Ectodermal cell (in vitro differentiated cells): ENCODE data around the gene RAP1GAP.

Experiments
- H3K27ac ChIP-seq: 2 replicates; pipeline ENCODE4 v1.7.0; 2013; ENCODE audit warnings: mild to moderate bottlenecking, low read depth, low read length; ENCODE audit not compliant: insufficient read depth, poor library complexity, severe bottlenecking
- H3K27me3 ChIP-seq: 2 replicates; pipeline ENCODE4 v1.7.0; 2013; ENCODE audit warnings: mild to moderate bottlenecking, low read length; ENCODE audit not compliant: insufficient read depth, control insufficient read depth, poor library complexity, severe bottlenecking
- H3K36me3 ChIP-seq: one replicate; pipeline ENCODE4 v1.7.0; 2013; ENCODE audit warnings: low read length; ENCODE audit not compliant: control insufficient read depth, insufficient read depth
- H3K4me1 ChIP-seq: one replicate; pipeline ENCODE4 v1.7.0; 2013; ENCODE audit warnings: low read length; ENCODE audit not compliant: control insufficient read depth, insufficient read depth
- H3K4me3 ChIP-seq: 2 replicates; pipeline ENCODE4 v1.7.0; 2013; ENCODE audit warnings: low read depth, low read length, control low read depth; ENCODE audit not compliant: insufficient read depth
- H3K9me3 ChIP-seq: 2 replicates; pipeline ENCODE4 v1.7.0; 2013; ENCODE audit warnings: mild to moderate bottlenecking, low read length, moderate library complexity; ENCODE audit not compliant: control insufficient read depth
- WGBS, 2 experiments: methylation state at CpG; one replicate each; pipeline ENCODE4 v1.1.7; 2013; ENCODE audit warnings: missing lambda C conversion rate in 2 of 2; 5-methylcytosine and 5-hydroxymethylcytosine counted together

RAP1GAP gene

DNA sequence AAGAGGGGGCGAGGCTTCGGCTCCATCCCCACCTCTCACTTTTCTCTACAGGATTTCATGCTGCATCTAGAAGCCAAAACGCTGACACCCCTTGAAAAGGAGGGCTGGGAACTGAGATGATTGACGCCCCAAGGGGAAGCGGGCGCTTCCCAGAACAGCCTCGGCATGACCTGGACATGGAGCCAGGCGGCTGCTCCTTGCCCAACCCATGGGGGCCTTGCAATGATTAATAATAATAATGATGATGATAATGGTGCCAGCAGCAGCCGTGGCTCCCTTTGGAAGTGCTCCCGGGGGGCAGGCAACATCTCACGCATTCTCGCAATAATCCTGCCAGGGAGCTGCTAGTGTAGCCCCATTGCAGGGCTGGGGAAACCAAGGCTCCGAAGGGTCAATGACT is 78.2 kb downstream of the RAP1GAP start:
- H3K4me1 ChIP-seq = peaks cover 16% of the 10 kb centered on the region
- peaks cover 13% of the 10 kb centered on the region for H3K27me3 ChIP-seq
- no peak overlapping the region for H3K4me3 ChIP-seq
- H3K27ac ChIP-seq = no peak overlapping the region
- no peaks in the 10 kb centered on the region for H3K36me3 ChIP-seq
- 77 to 78% methylated on average over 13 of the region's 13 CpGs for WGBS, 2 experiments
- no peaks in the 10 kb centered on the region for H3K9me3 ChIP-seq

DNA sequence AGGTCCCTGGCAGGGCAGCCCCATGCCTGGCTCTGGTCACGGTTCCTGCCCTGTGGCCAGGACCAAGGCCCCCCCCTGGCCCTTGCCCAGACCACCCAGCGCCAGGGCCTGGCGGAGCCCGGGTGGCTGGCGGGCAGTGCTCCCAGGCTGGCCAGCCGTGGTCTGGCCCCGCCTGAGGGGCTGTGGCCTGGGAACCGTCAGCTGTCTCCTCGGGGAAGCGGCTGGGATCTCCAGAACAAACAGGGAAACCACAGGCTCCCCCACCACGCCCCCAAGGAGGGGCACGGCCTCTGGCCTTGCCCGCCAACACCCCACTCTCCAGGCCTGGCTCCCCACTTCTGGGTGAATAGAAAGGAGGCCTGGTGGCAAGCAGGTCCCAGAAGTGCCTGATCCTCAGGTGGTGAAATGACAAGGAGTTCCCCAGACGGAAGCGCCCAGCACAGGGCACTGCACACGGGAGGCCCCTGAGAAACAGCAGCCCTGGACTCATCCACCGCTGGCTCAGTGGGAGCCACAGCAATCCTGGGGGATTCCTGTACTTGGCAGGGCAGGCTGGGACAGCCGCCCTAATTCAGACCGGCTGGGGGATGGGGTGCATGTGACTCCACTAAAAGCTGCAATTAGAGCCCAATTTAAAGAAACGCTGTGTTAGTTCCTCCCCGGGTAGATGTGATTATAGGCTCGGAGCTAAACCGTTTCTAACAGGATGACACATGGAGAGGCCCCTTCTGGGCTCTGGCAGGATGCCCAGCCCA is 78.9 kb downstream of the RAP1GAP start:
- Histone ChIP-seq H3K4me3 (no peak overlapping the region), H3K9me3 (no peaks in the 10 kb centered on the region), H3K27ac (no peak overlapping the region), H3K4me1 (peaks cover 19% of the 10 kb centered on the region), H3K36me3 (no peaks in the 10 kb centered on the region), H3K27me3 (peaks cover 13% of the 10 kb centered on the region)
- 65 to 68% methylated on average over 23 of the region's 23 CpGs for WGBS, 2 experiments

DNA sequence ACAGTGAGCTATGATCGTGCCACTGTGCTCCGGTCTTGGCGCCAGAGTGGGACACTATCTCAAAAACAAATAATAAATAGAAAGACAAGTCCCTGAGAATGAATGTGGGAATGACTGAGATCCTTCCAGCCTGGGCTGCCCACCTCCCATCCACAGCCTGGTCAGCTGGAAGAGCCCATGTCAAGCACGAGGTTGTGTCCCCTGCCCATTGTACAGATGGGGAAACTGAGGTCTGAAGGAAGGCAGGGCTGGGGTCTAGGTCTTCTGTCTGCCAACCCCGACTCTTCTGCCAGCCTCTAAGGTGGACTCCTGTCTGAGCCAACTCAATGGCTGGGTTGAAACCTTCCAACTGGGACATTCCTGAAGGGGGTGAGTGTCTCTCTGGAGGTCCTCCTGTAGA is 79.5 kb downstream of the RAP1GAP start:
- Histone ChIP-seq H3K27me3 (peaks cover 13% of the 10 kb centered on the region), H3K36me3 (no peaks in the 10 kb centered on the region), H3K9me3 (no peaks in the 10 kb centered on the region), H3K27ac (no peak overlapping the region), H3K4me3 (no peak overlapping the region), H3K4me1 (peaks cover 19% of the 10 kb centered on the region)
- WGBS, 2 experiments = 89 to 96% methylated on average over 5 of the region's 5 CpGs

DNA sequence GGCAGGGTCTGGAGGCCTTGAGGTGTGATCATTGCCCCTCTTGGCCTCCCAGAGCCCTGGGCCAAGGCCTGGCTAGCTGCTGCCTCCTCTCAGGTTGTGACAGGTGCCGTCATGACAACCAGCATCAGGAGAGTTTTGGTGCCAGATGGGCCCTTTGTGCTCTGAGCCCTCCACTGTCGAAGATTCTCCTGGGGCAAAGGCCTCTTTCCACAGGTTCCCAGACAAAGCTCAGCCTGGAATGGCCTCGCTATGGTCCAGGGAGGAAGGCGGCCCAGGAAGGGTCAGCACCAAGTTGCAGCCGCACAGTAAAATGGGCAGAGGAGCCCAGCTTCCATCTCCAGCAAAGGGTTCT is 81.6 kb downstream of the RAP1GAP start:
- Histone ChIP-seq H3K36me3 (no peaks in the 10 kb centered on the region), H3K4me3 (no peak overlapping the region), H3K27me3 (peaks cover 16% of the 10 kb centered on the region), H3K4me1 (peaks cover 19% of the 10 kb centered on the region), H3K9me3 (no peaks in the 10 kb centered on the region), H3K27ac (no peak overlapping the region)
- WGBS, 2 experiments = 79 to 80% methylated on average over 5 of the region's 5 CpGs

DNA sequence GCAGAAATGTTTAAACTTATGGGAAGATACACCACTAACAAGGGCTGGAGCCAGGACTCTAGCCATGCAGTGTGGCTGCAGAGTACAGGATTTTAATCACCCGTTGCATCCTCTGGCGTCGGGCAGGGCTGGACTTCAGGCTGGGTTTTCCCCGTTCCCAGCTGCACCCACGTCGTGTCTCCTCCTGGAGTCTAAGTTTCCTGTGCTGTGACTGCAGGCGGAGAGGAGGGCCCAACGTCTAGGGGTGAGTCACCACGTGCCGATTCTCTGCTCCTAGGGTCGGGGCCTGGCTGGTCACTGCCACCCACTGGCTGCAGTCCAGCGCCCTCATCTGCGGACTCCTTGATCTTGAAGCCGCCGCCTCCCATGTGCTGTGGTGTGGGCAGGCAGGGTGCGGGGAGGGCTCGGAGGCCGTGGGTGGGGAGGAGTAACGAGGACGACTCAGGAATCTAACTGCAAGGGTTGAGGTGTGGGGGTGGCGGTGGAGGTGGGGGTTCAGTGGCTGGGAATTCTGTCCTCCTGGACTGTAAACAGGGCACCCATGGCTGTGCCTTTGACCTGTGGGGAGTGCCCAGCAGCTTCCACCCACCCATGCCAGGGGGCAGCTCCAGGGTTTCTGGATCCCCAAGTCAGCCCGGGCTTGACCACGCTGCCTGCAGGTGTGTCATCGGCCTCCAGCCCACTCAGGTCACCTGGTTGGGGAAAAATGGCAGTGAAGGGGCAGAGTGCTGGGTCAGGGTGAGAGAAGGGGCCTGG is 82.1 kb downstream of the RAP1GAP start:
- no peaks in the 10 kb centered on the region for H3K36me3 ChIP-seq
- H3K4me1 ChIP-seq = peaks cover 19% of the 10 kb centered on the region
- 52 to 55% methylated on average over 24 of the region's 24 CpGs for WGBS, 2 experiments
- no peak overlapping the region for H3K27ac ChIP-seq
- H3K4me3 ChIP-seq = no peak overlapping the region
- no peaks in the 10 kb centered on the region for H3K9me3 ChIP-seq
- H3K27me3 ChIP-seq = peaks cover 16% of the 10 kb centered on the region

GRCh38 chr1:21586222-21586621 is 82.9 kb downstream of the RAP1GAP start:
- Histone ChIP-seq H3K4me3 (no peak overlapping the region), H3K27ac (no peak overlapping the region), H3K27me3 (peaks cover 16% of the 10 kb centered on the region), H3K36me3 (no peaks in the 10 kb centered on the region), H3K9me3 (no peaks in the 10 kb centered on the region), H3K4me1 (peaks cover 19% of the 10 kb centered on the region)
- WGBS, 2 experiments = 29 to 39% methylated on average over 12 of the region's 12 CpGs

GRCh38 chr1:21585037-21585436 is 84.1 kb downstream of the RAP1GAP start:
- Histone ChIP-seq H3K27me3 (peaks cover 16% of the 10 kb centered on the region), H3K27ac (no peak overlapping the region), H3K9me3 (no peaks in the 10 kb centered on the region), H3K4me3 (no peak overlapping the region), H3K4me1 (peaks cover 11% of the 10 kb centered on the region), H3K36me3 (no peaks in the 10 kb centered on the region)
- 79% methylated on average over 9 of the region's 9 CpGs for WGBS, 2 experiments

DNA sequence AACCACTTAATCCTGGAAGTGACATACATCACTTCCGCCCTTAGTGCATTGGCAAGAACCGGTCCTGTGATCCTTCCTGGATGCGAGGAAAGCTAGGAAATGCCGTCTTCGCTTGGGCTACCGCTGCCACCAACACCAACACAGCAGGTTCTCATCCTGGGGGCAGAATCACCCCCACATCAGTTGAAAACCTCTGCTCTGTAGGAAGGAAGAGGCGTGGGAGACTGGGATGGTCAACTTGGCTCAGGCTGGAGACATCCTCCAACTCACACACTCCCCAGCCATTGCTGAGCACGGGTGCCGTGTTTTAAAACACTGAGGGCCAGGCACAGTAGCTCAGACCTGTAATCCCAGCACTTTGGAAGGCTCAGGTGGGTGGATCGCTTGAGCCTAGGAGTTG is 85.1 kb downstream of the RAP1GAP start:
- 74% methylated on average over 10 of the region's 10 CpGs for WGBS, 2 experiments
- no peak overlapping the region for H3K4me3 ChIP-seq

GRCh38 chr1:21579791-21580190 is 89.4 kb downstream of the RAP1GAP start:
- H3K27me3 ChIP-seq = peaks cover 3% of the 10 kb centered on the region
- H3K4me3 ChIP-seq = no peak overlapping the region
- no peak overlapping the region for H3K27ac ChIP-seq
- H3K9me3 ChIP-seq = no peaks in the 10 kb centered on the region
- no peaks in the 10 kb centered on the region for H3K36me3 ChIP-seq
- WGBS, 2 experiments = 82 to 85% methylated on average over 3 of the region's 3 CpGs
- peaks cover 6% of the 10 kb centered on the region for H3K4me1 ChIP-seq

More for the DNA sequence above, 85.1 kb downstream of the RAP1GAP start:
- Histone ChIP-seq H3K27ac (no peak overlapping the region), H3K4me1 (peaks cover 11% of the 10 kb centered on the region), H3K9me3 (no peaks in the 10 kb centered on the region), H3K27me3 (peaks cover 16% of the 10 kb centered on the region), H3K36me3 (no peaks in the 10 kb centered on the region)

- Histone ChIP-seq H3K4me3 (no peak overlapping the region), H3K27ac (no peak overlapping the region), H3K9me3 (no peaks in the 10 kb centered on the region), H3K4me1 (peaks cover 20% of the 10 kb centered on the region), H3K27me3 (peaks cover under 1% of the 10 kb centered on the region), H3K36me3 (no peaks in the 10 kb centered on the region)
- WGBS, 2 experiments = 92 to 94% methylated on average over 8 to 9 of the region's 9 CpGs
Observed at GRCh38 chr1:21577933-21578332, 91.2 kb downstream of the RAP1GAP start.
